HepG2 (cell line): ENCODE results near the gene APBA3. TPM values are rescaled to one million over a fixed set of nuclear protein-coding genes. Genes with fewer than 3 reads are reported as not detected.

ENCODE experiments used
- HIVEP1 ChIP-seq: sonication (generic); formaldehyde crosslinking; IDR thresholded peaks from 2 replicates; pipeline ENCODE4 v1.4.0; 2020; ENCODE audit warnings: mild to moderate bottlenecking, missing genetic modification reagents
- SMARCC2 ChIP-seq: fragments of 450-650 bp; IDR thresholded peaks from 2 replicates; pipeline ENCODE4 v1.6.1; 2017; ENCODE audit warnings: antibody characterized with exemption, mild to moderate bottlenecking
- ZHX2 ChIP-seq, 2 experiments: sonication (generic) in 1 of 2; formaldehyde crosslinking in 1 of 2; IDR thresholded peaks; 2 replicates each; pipeline versions ENCODE4 v1.6.1 to v1.9.0; 2014 to 2022; ENCODE audit warnings: antibody characterized with exemption in 1 of 2, borderline replicate concordance in 1 of 2, inconsistent platforms in 1 of 2, low read depth in 1 of 2, missing genetic modification reagents in 1 of 2
- ZNF543 ChIP-seq: sonication (generic); formaldehyde crosslinking; IDR thresholded peaks from 2 replicates; pipeline ENCODE4 v1.4.0; 2020; ENCODE audit warnings: mild to moderate bottlenecking, missing genetic modification reagents
- ZNF646 ChIP-seq: sonication (generic); formaldehyde crosslinking; IDR thresholded peaks from 2 replicates; pipeline ENCODE4 v1.9.0; 2021; ENCODE audit warnings: mild to moderate bottlenecking, missing genetic modification reagents
- polyA plus RNA-seq, 8 experiments: library from polyadenylated mRNA; depleted of rRNA in 3 of 8; stranded (reverse) in 7 of 8; unstranded in 1 of 8; fragments of >200 nt; fragmentation: Illumina TruSeq in 4 of 8; extraction: Trizol in 4 of 8; gene quantifications; 2 replicates each; pipeline versions ENCODE4 v1.2.1 to v1.2.3, GENCODE V29; 2011 to 2016; ENCODE audit warnings: low read depth in 4 of 8, missing spikeins in 1 of 8, mixed read lengths in 1 of 8; ENCODE audit not compliant: insufficient read depth in 1 of 8
- total RNA-seq, 5 experiments: library from RNA; depleted of rRNA; stranded (reverse); fragments of >200 nt; fragmentation: Illumina TruSeq; extraction: Trizol; gene quantifications; 2 replicates each; pipeline ENCODE4 v1.2.3, GENCODE V29; 2016; ENCODE audit warnings: low read depth in 1 of 5

APBA3 gene
- total and polyA plus RNA-seq, 2 of the 13 experiments (the other 11 are each of a cell fraction or from before 2014, with no cell fraction given), result 14.2 to 14.3 TPM

- no peak for TF ChIP-seq ZNF646 (CRISPR knock-in tag)
- TF ChIP-seq ZNF543, result no peak
- TF ChIP-seq SMARCC2, result no peak
- TF ChIP-seq HIVEP1 (CRISPR knock-in tag), result no peak
- no peak for TF ChIP-seq ZHX2 (IDR thresholded peaks at IDR 0.05; ENCODE audit: low read depth)
- no peak for TF ChIP-seq ZHX2 (CRISPR knock-in tag; IDR thresholded peaks at IDR 0.05; ENCODE audit: borderline replicate concordance)
- TF ChIP-seq, all 625 proteins: peak for 0
These were observed 37.6 kb downstream of the APBA3 start (continued) for GRCh38 chr19:3723883-3724282.
